Loucy (cell line): ENCODE measurements around the gene VANGL2.

ENCODE experiments used
- H2AFZ ChIP-seq: fragments of 200-600 bp; sonication (generic); 2 replicates; pipeline ENCODE4 v1.6.0; 2016; ENCODE audit warnings: antibody characterized with exemption, mild to moderate bottlenecking, low read length, moderate library complexity
- H3F3A ChIP-seq: fragments of 200-600 bp; 2 replicates; pipeline ENCODE4 v1.6.0; 2016; ENCODE audit warnings: antibody characterized with exemption, low read depth, mild to moderate bottlenecking
- H3K27me3 ChIP-seq: fragments of 200-600 bp; sonication (generic); 2 replicates; pipeline ENCODE4 v1.6.1; 2014; ENCODE audit warnings: low read length, mild to moderate bottlenecking; ENCODE audit not compliant: insufficient read depth, poor library complexity, severe bottlenecking
- H3K36me3 ChIP-seq: fragments of 200-600 bp; sonication (generic); 2 replicates; pipeline ENCODE4 v1.6.1; 2016; ENCODE audit warnings: low read length; ENCODE audit not compliant: insufficient read depth
- H3K4me1 ChIP-seq: fragments of 200-600 bp; sonication (generic); 2 replicates; pipeline ENCODE4 v1.5.1; 2014; ENCODE audit warnings: low read length, mild to moderate bottlenecking; ENCODE audit not compliant: insufficient read depth, poor library complexity, severe bottlenecking
- H3K4me2 ChIP-seq: fragments of 200-600 bp; sonication (generic); 2 replicates; pipeline ENCODE4 v1.6.0; 2014; ENCODE audit warnings: antibody characterized with exemption, low read length, low read depth, mild to moderate bottlenecking; ENCODE audit not compliant: poor library complexity, severe bottlenecking
- H3K4me3 ChIP-seq: fragments of 200-600 bp; sonication (generic); 2 replicates; pipeline ENCODE4 v1.5.1; 2014; ENCODE audit warnings: low read length, mild to moderate bottlenecking, mixed read lengths; ENCODE audit not compliant: poor library complexity, severe bottlenecking
- H3K79me2 ChIP-seq: fragments of 200-600 bp; sonication (generic); 2 replicates; pipeline ENCODE4 v1.6.1; 2014; ENCODE audit warnings: low read length; ENCODE audit not compliant: insufficient read depth
- H3K9ac ChIP-seq: fragments of 200-600 bp; sonication (generic); 2 replicates; pipeline ENCODE4 v1.6.0; 2014; ENCODE audit warnings: mild to moderate bottlenecking, low read depth, low read length, moderate library complexity; ENCODE audit not compliant: poor library complexity, severe bottlenecking
- H3K9me2 ChIP-seq: fragments of 200-600 bp; sonication (generic); replicated peaks from 2 replicates; pipeline ENCODE4 v1.6.1; 2016; ENCODE audit warnings: low read depth, low read length, mixed read lengths
- H3K9me3 ChIP-seq: fragments of 200-600 bp; sonication (generic); 2 replicates; pipeline ENCODE4 v1.6.1; 2014; ENCODE audit warnings: mild to moderate bottlenecking, antibody characterized with exemption, low read length, low read depth; ENCODE audit not compliant: insufficient read depth
- H4K20me1 ChIP-seq: fragments of 200-600 bp; sonication (generic); 2 replicates; pipeline ENCODE4 v1.6.0; 2014; ENCODE audit warnings: antibody characterized with exemption, low read length, mild to moderate bottlenecking; ENCODE audit not compliant: insufficient read depth, poor library complexity, severe bottlenecking
- CTCF ChIP-seq: fragments of 200-600 bp; sonication (generic); conservative IDR thresholded peaks from 2 replicates; pipeline ENCODE4 v1.5.1; 2014; ENCODE audit warnings: mild to moderate bottlenecking, antibody characterized with exemption, low read length
- EZH2phosphoT487 ChIP-seq: fragments of 200-600 bp; IDR thresholded peaks from 2 replicates; pipeline ENCODE4 v1.6.1; 2018; ENCODE audit warnings: antibody characterized with exemption, mild to moderate bottlenecking, moderate library complexity, borderline replicate concordance

VANGL2 gene

GRCh38 chr1:160399544-160400222 is 681 bp upstream of the VANGL2 start:
- H3K27me3 ChIP-seq = no peaks in the 10 kb centered on the region
- peaks cover 9% of the 10 kb centered on the region for H3K4me1 ChIP-seq
- no peaks in the 10 kb centered on the region for H4K20me1 ChIP-seq
- H3K4me3 ChIP-seq = peak overlapping the region; percentile 73
- H3K4me2 ChIP-seq = peak overlapping the region; percentile 82
- no peaks in the 10 kb centered on the region for H3K36me3 ChIP-seq
- H3K9ac ChIP-seq = peak overlapping the region; percentile 67
- H2AFZ ChIP-seq = peak overlapping the region; percentile 88
- H3K9me3 ChIP-seq = no peaks in the 10 kb centered on the region
- H3F3A ChIP-seq = no peaks in the 10 kb centered on the region
- no peaks in the 10 kb centered on the region for H3K79me2 ChIP-seq
- no peak for TF ChIP-seq CTCF
- TF ChIP-seq EZH2phosphoT487 = no peak
- no peaks in the 10 kb centered on the region for H3K9me2 ChIP-seq

DNA sequence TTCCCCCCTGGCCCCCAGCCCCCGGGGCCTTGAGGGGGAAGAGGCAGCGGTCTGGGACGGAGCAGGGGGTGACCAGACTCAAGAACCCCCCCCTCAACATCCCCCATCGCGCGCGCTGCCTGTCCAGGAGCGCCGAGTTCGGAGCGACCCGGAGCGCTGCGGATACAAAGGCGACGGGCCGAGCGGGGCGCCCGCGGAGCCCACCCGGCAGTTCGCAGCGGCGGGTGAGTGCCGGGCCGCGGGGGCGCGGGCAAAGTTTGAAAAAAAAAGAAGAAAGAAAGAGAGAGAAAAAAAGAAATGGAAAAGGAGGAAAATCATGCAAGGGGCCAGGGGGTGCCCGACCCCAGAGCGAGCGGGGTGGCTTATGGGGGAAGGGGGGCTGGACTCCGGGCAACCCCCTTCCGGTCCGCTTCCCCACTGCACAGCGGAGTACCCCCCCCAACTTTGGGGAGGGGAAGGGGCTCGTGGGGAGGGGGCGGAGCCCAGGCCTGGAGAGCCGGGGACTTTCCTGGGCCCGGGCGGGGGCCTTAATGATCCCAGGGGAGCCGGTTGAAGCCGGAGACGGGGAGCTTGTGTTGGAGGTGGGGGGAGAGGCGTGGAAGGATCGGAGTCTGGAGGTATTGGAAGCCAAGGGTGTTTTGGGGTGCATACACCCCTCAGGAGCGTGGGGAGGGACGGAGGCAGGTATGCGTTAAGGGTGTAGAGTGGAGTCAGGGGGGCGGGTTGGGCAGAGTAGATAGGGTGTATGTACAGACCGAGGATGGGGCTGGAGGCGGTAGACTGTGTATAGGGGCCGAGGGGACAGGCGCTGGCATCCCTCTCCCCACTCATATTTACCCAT is 502 bp downstream of the VANGL2 start:
- H3K9me2 ChIP-seq = no peaks in the 10 kb centered on the region
- H3K36me3 ChIP-seq = no peaks in the 10 kb centered on the region
- peaks cover 9% of the 10 kb centered on the region for H3K4me1 ChIP-seq
- no peaks in the 10 kb centered on the region for H3K9me3 ChIP-seq
- H4K20me1 ChIP-seq = no peaks in the 10 kb centered on the region
- H3F3A ChIP-seq = no peaks in the 10 kb centered on the region
- H3K4me3 ChIP-seq = peak overlapping the region; percentile 84
- H3K79me2 ChIP-seq = no peaks in the 10 kb centered on the region
- peak overlapping the region; percentile 97 for H2AFZ ChIP-seq
- TF ChIP-seq CTCF (no peak), EZH2phosphoT487 (no peak)
- H3K27me3 ChIP-seq = no peaks in the 10 kb centered on the region
- H3K9ac ChIP-seq = peak overlapping the region; percentile 86
- peak overlapping the region; percentile 83 for H3K4me2 ChIP-seq

GRCh38 chr1:160401487-160401805 is 1.1 kb downstream of the VANGL2 start:
- Histone ChIP-seq H2AFZ (peak overlapping the region; percentile 97; the same call in 1 of the 2 replicates), H3K27me3 (no peaks in the 10 kb centered on the region), H3K9me2 (no peaks in the 10 kb centered on the region), H3K4me1 (peaks cover 9% of the 10 kb centered on the region), H3K9ac (peak overlapping the region; percentile 86), H3K4me3 (peak overlapping the region; percentile 84), H4K20me1 (no peaks in the 10 kb centered on the region), H3K79me2 (no peaks in the 10 kb centered on the region), H3K9me3 (no peaks in the 10 kb centered on the region), H3K36me3 (no peaks in the 10 kb centered on the region), H3F3A (no peaks in the 10 kb centered on the region), H3K4me2 (peak overlapping the region; percentile 83)
- TF ChIP-seq CTCF = no peak
- TF ChIP-seq EZH2phosphoT487 = no peak
